EL (cell line): ENCODE measurements around the gene KCTD18.

Source experiments
- DNase-seq: peaks from one replicate; pipeline ENCODE4 v3.0.0-alpha.2; 2016

KCTD18 gene

GRCh38 chr2:200454927-200455801 is 54.7 kb downstream of the KCTD18 start:
- peak; percentile 83 for DNase-seq

- DNase-seq = no peak
Observed at GRCh38 chr2:200453853-200454534, 55.9 kb downstream of the KCTD18 start.

GRCh38 chr2:200453142-200453852 is 56.6 kb downstream of the KCTD18 start:
- no peak for DNase-seq

GRCh38 chr2:200452377-200452776 is 57.5 kb downstream of the KCTD18 start:
- DNase-seq = no peak

- no peak for DNase-seq
Observed at GRCh38 chr2:200451511-200451910, 58.4 kb downstream of the KCTD18 start.

DNA sequence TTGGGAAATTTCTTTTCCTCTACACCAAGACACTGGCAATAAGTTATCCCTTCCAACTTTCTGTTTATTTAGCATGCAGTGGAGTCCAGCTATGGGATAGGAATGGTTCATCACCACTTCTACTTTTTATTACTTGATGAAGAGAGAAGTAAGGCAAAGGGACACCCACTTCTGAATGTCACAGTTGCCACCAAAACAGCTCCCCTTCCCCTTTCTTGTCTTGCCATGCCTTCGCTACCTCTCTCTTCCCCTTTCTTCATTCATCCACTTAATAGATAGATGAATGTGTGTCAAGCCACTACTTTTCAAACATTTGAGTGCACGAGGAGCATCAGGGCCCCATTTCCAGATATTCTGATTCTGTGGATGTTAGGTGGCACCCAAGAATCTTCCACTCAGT is 59.6 kb downstream of the KCTD18 start:
- DNase-seq = no peak

DNA sequence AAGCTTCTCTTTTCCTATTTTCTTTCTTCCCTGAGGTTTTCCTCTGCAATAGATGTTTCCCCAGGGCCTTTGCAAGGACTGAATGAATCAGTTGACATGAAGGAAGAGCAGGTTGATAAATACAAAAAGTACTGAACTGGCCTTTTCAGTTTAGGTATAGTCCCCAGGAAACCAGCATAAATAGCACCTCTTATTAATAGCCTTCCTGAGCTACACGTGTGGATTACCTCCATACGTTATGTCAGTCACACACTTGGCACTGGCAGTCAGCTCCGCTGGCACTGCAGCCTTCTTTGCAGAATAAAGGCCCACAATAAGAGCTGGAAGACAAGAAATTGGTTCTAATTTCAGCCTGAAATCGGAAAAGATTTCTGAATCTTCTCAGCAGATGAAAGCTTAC is 60.7 kb downstream of the KCTD18 start:
- no peak for DNase-seq

DNA sequence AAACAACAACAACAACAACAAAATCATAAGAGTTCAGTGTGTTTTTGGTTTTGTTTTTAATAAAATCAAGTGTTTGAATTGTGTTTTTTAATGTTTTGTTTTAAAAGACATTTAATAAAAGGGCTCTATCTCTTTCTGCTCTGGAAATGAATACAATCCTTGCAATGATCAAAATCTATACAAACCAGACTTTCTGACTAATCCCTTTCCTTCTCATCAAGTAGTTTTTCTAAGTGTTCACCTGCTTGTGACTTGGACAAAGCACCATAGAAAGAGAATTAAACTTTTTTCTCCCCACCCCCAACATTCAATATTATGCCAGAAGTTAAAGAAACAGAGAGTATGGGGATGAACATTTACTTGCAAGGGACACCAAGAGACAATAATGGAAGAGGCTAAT is 61.4 kb downstream of the KCTD18 start:
- DNase-seq = no peak

DNA sequence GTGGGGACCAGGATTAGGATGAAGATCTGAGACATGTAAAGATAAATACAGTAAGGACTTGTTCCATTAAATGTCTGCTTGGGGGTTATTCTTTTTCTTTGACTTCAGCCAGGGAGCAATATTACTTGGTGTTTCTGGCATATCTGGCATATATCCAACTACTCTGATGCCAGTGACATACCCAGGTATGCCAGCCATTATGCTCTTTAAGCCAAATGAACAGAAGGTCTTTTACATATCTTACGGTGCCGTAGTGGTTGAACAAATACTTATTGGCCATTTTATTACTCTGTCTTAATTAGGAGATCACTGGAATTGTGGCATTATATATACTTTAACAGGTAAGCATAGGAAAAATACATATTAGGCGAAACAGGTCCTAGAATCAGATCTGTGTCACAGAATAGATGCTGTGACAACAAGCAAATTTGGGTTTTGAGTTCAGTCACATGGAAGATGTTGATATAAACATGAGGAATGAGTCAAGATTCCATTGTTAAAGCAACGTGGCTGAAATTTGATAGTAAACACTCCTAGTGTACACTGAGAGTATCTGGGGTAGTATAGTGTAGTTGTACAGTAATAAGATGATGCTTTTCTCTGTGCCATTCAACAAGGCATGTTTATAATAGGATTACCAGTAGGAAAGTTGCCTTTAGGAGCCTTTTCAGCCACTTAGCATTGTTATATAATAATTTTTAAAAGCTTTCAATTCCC is 62.6 kb downstream of the KCTD18 start:
- no peak for DNase-seq

- no peak for DNase-seq
Observed at GRCh38 chr2:200446612-200447011, 63.3 kb downstream of the KCTD18 start.

DNA sequence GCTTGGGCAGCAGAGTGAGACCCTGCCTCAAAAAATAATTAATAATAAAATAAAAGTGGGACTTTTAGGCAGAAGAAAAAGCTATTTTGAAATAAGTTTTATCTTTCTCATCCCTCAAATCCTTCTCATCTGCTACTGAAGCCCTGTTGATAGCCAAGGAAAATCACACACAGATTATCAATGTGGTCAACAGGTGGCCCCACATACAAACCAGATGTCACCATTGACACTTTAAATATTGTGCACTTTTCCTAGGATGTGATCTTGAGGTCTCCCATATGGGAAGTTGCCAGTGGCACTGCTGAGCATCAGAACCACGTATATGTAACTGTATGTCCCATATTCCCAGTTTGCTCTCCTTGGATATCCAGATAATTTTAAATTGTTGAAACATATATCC is 64.6 kb downstream of the KCTD18 start:
- no peak for DNase-seq

DNA sequence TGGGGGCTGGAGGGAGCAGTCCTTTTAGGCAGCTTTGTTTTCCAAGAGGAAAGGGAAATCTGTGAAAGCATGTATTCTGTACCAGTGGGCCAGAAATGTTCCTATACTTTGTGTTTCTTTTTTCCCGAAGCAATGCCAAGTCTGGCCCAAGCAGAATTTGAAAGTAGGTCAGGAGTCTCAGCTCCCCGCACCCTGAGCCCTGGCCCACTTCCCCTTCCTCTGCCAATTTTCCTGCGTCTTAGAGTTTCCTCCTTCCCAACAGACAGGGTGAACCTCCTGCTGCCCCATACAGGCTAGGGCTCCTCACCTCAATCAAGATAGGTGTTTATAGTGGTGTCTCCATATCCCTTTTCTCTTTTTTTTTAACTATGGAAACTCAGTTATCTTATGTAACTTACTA is 65.3 kb downstream of the KCTD18 start:
- DNase-seq = no peak

DNA sequence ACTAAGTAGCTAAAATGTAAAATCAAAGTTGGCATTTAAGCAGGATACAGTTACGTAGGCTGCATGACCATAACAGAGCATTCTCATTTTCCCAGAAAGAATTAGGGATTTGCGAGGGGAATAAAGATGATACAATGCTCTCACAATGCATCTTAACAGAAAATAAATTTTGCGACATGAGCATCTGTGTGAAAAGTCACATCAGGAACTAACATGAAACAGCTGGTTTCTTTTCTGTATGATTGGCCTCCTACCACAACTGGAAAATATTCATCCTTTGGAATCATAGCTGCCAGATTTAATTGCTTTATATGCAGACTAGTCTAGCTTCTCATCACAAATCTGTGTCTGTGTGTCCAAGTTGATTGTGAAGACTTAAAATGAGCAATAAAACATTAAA is 66.0 kb downstream of the KCTD18 start:
- no peak for DNase-seq

DNA sequence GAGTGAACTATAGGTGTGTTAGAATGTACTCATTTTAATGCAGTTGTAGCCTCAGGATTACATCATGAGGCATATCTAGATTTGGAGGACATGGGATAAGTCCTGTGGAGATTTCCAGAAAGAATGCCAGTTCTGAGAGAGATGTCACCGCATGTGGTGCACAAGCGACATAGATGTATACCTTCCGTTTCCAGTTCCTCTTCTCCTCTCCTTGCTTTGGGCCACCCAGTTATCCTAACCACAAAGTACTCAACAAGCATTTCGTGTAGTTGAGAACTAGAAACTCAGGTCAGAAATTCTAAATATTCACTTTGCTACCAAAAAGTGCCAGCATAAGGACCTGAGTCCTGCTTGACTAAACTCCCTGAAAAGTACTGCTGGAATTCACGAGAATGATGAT is 66.5 kb downstream of the KCTD18 start:
- DNase-seq = no peak

- peak; percentile 59 for DNase-seq
Observed at GRCh38 chr2:200442471-200442870, 67.4 kb downstream of the KCTD18 start.

- DNase-seq = no peak
Observed at GRCh38 chr2:200439981-200440380, 69.9 kb downstream of the KCTD18 start.
